GM08714 (cell line): ENCODE measurements around the gene MACF1.

Experiments used
- H3K4me3 ChIP-seq: fragments of 200-500 bp; sonication (Bioruptor generic); 2 replicates; pipeline ENCODE4 v1.5.1; 2014; ENCODE audit warnings: mild to moderate bottlenecking, low read length, inconsistent platforms
- ZNF274 ChIP-seq: IDR thresholded peaks from 2 replicates; pipeline ENCODE4 v1.6.1; 2012; ENCODE audit warnings: mild to moderate bottlenecking, low read depth, low read length

Gene MACF1

GRCh38 chr1:39170731-39171667 is 33.5 kb upstream of the MACF1 start:
- no peak overlapping the region for H3K4me3 ChIP-seq
- no peak for TF ChIP-seq ZNF274

DNA sequence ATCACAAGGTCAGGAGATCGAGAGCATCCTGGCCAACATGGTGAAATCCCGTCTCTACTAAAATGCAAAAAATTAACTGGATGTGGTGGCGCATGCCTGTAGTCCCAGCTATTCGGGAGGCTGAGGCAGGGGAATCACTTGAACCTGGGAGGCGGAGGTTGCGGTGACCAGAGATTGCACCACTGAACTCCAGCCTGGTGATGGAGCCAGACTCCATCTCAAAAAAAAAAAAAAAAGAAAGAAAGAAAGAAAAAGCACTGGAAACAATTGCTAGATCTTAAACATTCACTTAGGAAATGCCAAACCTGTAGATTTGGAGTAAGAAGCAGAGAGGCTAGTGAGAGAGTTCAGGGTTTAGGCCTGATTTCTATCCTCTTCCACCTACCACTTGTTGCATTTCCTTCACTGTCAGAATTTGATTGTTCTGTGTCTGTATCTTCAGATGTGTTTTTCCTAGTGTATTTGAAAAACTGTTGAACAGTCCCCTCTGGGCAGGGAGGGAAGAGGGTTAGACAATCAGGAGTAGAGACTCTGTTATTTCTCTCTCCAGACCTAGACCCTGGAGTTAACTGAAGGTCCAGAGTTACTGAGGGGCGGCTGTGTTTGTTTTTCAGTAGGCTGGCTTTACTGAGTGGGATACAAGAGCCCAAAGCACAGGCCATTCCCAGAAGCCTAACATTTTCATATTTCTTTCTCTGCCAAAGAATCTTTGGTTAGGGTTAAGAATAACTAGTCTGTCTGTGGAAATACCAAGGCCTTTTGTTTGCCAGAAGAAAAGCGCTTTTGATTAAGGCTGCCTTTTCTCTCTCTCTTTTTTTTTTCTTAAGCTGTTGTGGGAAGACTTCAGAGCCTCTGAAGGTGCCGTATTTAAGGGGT is 31.1 kb upstream of the MACF1 start:
- no peak for TF ChIP-seq ZNF274

DNA sequence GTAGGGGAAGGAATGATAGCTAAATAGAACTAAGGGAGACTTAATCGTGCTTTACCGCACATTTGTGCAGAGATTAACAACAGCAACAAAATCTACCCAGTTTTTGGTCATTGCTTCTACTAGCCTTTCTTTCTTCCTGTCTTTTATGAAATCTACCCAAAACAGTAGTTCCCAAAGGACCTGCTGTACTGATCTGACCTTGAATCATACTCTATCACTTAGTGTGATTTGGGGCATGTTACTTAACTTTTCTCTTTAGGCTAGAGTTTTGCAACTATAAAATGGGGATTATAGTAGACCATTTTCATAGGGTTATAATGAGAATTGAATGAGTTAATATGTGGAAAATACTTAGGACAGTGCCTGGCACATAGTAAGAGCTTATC is 30.5 kb upstream of the MACF1 start:
- no peak for TF ChIP-seq ZNF274
- no peak overlapping the region for H3K4me3 ChIP-seq

More for the DNA sequence above, 31.1 kb upstream of the MACF1 start:
- H3K4me3 ChIP-seq: no peak overlapping the region

- TF ChIP-seq ZNF274: no peak
- H3K4me3 ChIP-seq: no peak overlapping the region
Observed at GRCh38 chr1:39174390-39175081, 30.0 kb upstream of the MACF1 start.

DNA sequence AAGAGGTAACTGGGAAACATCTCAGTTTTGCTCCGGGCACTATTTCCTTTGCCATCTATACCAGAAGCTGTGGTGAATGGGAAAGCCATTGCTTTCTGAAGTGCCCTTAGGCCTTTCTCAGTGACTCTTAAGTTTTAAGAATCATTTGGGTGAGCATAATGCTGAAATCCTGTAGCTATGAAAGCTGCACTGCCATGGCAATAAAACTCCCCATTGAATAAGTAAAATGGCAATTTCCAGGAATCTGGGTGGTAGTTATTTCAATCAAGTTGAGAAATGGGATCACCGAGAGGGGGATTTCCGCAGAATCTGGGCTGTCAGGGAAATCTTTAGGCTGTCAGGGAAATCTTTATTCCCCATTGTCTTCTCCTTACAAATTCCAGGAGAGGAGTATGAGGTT is 26.8 kb upstream of the MACF1 start:
- TF ChIP-seq ZNF274: no peak
- H3K4me3 ChIP-seq: no peak overlapping the region

GRCh38 chr1:39178541-39179431 is 25.7 kb upstream of the MACF1 start:
- no peak for TF ChIP-seq ZNF274
- no peak overlapping the region for H3K4me3 ChIP-seq

- H3K4me3 ChIP-seq: no peak overlapping the region
- no peak for TF ChIP-seq ZNF274
Observed at GRCh38 chr1:39181311-39181710, 23.2 kb upstream of the MACF1 start.

- no peak for TF ChIP-seq ZNF274
- H3K4me3 ChIP-seq: no peak overlapping the region
Observed at GRCh38 chr1:39182804-39183203, 21.7 kb upstream of the MACF1 start.

- no peak for TF ChIP-seq ZNF274
- H3K4me3 ChIP-seq: no peak overlapping the region; the same call in 1 of the 2 replicates
Observed at GRCh38 chr1:39183503-39184353, 20.8 kb upstream of the MACF1 start.

DNA sequence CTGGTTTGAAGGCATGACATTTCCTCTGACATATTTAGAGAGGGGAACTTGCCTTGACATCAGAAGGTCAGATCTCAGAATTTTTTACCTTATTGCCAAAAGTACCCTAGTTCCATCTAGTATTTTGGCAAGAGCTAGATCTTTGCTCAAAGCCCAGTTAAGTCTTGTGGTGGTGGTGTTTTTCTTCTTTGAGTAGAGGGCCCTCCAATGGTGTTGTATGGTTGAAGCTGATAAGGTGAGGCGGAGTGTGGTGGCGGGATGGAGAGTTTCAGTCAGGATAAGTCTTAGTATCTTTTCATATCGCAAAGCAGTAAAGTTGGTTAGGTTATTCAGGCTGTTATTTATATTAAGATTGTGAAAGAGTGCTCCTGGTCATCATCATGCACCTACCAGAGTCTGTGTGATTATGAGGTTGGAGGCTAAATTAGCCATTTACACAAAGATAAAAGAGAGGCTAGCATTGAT is 20.1 kb upstream of the MACF1 start:
- no peak overlapping the region; the same call in 1 of the 2 replicates for H3K4me3 ChIP-seq
- TF ChIP-seq ZNF274: no peak

- no peak for TF ChIP-seq ZNF274
- H3K4me3 ChIP-seq: no peak overlapping the region
Observed at GRCh38 chr1:39187275-39188046, 17.0 kb upstream of the MACF1 start.
